HUES6 (cell line): ENCODE measurements around the gene P2RX3.

Source experiments
- H3K27ac ChIP-seq: 2 replicates; pipeline ENCODE4 v1.7.0; 2013; ENCODE audit warnings: low read depth, mild to moderate bottlenecking, low read length, inconsistent platforms
- H3K27me3 ChIP-seq: 2 replicates; pipeline ENCODE4 v1.6.1; 2013; ENCODE audit warnings: low read length; ENCODE audit not compliant: control insufficient read depth, insufficient read depth
- H3K36me3 ChIP-seq: 2 replicates; pipeline ENCODE4 v1.6.1; 2013; ENCODE audit warnings: low read length; ENCODE audit not compliant: control insufficient read depth, insufficient read depth
- H3K4me1 ChIP-seq: 2 replicates; pipeline ENCODE4 v1.6.1; 2013; ENCODE audit warnings: low read length; ENCODE audit not compliant: control insufficient read depth, insufficient read depth
- H3K4me3 ChIP-seq: 2 replicates; pipeline ENCODE4 v1.5.1; 2013; ENCODE audit warnings: low read depth, low read length
- H3K9ac ChIP-seq: one replicate; pipeline ENCODE4 v1.6.1; 2013; ENCODE audit warnings: mild to moderate bottlenecking, low read length
- H3K9me3 ChIP-seq: 2 replicates; pipeline ENCODE4 v1.6.1; 2013; ENCODE audit warnings: low read depth, low read length; ENCODE audit not compliant: control insufficient read depth, insufficient read depth

P2RX3 gene

DNA sequence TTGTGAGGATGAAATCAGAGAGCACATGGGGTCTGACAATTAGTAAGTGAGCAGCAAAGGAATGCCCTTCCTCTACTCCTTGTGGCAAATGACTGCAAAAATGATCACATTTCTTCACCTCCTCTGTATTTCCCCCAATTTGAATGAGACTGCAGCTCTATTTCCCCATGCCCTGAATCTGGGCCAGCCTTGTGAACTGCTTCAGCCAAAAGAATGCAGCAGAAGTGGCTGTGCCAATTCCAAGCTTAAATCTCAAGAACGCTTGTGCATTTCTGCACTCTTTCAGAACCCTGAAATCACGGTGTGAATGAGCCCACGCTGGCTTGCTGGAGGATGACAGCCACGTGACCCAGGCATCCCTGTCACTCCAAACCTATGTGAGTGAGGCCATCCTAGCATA, 78.9 kb downstream of the P2RX3 start:
- H3K9ac ChIP-seq, result no peak overlapping the region
- H3K36me3 ChIP-seq, result peaks cover 35% of the 10 kb centered on the region

DNA sequence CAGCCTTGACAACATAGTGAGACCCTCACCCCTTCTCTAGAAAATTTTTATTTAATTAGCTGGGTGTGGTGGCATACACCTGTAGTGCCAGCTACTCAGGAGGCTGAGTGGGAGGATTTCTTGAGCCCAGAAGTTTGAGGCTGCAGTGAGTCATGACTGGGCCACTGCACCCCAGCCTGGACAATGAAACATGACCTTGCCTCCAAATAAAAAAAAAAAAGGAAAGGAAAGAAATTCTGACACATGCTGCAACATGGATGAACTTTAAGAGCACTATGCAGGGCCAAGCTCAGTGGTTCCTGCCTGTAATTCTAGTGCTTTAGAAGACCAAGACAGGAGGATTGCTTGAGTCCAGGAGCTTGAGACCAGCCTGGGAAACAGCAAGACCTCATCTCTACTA, 80.0 kb downstream of the P2RX3 start:
- 0 out of 2 replicates have a peak, but pooled peaks cover 2% of the 10 kb centered on the region for H3K4me1 ChIP-seq

More for the DNA sequence above, 78.9 kb downstream of the P2RX3 start:
- no peak overlapping the region for H3K4me3 ChIP-seq
- H3K4me1 ChIP-seq, result 0 out of 2 replicates have a peak, but pooled peaks cover 2% of the 10 kb centered on the region
- H3K27me3 ChIP-seq, result no peaks in the 10 kb centered on the region
- no peak overlapping the region for H3K27ac ChIP-seq
- H3K9me3 ChIP-seq, result no peaks in the 10 kb centered on the region

DNA sequence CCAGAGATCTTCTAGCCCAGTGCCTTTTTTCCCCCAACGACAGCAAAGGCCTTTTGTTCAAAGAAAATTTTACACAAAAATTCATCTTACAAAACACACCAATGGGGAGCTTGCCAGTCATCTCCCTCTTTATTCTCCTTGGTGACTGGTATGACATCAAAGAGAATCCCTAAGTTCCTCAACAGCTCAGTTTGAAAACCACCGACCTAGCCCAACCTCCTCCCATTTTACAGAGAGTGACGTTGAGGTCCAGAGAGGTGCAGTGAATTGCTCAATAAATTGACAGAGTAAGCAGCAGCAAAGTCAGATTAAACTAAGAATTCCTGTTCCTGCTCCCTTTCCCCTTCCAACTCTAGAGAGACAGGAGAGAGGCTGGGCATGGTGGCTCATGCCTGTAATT, 81.0 kb downstream of the P2RX3 start:
- H3K4me1 ChIP-seq, result 0 out of 2 replicates have a peak, but pooled peaks cover 2% of the 10 kb centered on the region
- no peaks in the 10 kb centered on the region for H3K9me3 ChIP-seq
- H3K4me3 ChIP-seq, result no peak overlapping the region
- no peaks in the 10 kb centered on the region for H3K27me3 ChIP-seq
- peaks cover 30% of the 10 kb centered on the region for H3K36me3 ChIP-seq
- H3K27ac ChIP-seq, result no peak overlapping the region
- H3K9ac ChIP-seq, result no peak overlapping the region

More for the DNA sequence above, 80.0 kb downstream of the P2RX3 start:
- Histone ChIP-seq H3K9ac (no peak overlapping the region), H3K27ac (no peak overlapping the region), H3K36me3 (peaks cover 33% of the 10 kb centered on the region), H3K4me3 (no peak overlapping the region), H3K9me3 (no peaks in the 10 kb centered on the region), H3K27me3 (no peaks in the 10 kb centered on the region)

GRCh38 chr11:57421066-57421465, 82.9 kb downstream of the P2RX3 start:
- H3K4me1 ChIP-seq, result peaks cover 17% of the 10 kb centered on the region; the same call in 1 of the 2 replicates
- H3K9ac ChIP-seq, result no peak overlapping the region

GRCh38 chr11:57421805-57422204, 83.7 kb downstream of the P2RX3 start:
- H3K36me3 ChIP-seq, result peaks cover 16% of the 10 kb centered on the region
- no peak overlapping the region for H3K27ac ChIP-seq

More at GRCh38 chr11:57421066-57421465, 82.9 kb downstream of the P2RX3 start:
- no peak overlapping the region for H3K27ac ChIP-seq
- H3K9me3 ChIP-seq, result no peaks in the 10 kb centered on the region
- peaks cover 22% of the 10 kb centered on the region for H3K36me3 ChIP-seq
- peaks cover 6% of the 10 kb centered on the region for H3K27me3 ChIP-seq
- no peak overlapping the region for H3K4me3 ChIP-seq

More at GRCh38 chr11:57421805-57422204, 83.7 kb downstream of the P2RX3 start:
- Histone ChIP-seq H3K4me3 (no peak overlapping the region), H3K9me3 (no peaks in the 10 kb centered on the region), H3K4me1 (peaks cover 23% of the 10 kb centered on the region), H3K27me3 (peaks cover 13% of the 10 kb centered on the region), H3K9ac (no peak overlapping the region)
